ENCODE measurements around the gene CAVIN2. TPM values are rescaled to one million over a fixed set of nuclear protein-coding genes. Genes with fewer than 3 reads are reported as not detected.

The CAVIN2 gene
- total RNA-seq, 2 experiments from 2014 or later, result 0.10 TPM; not detected in 1

GRCh38 chr2:191895195-191895594, 48.3 kb upstream of the CAVIN2 start:
- CTCF ChIA-PET (ENCODE audit: unreplicated experiment), result no interaction called here
- no peak overlapping the region for H2AFZ ChIP-seq (ENCODE audit: low read length)
- intact Hi-C loops (cut with micrococcal nuclease; ENCODE audit: unreplicated experiment), result no loop called here
- H3K4me1 ChIP-seq (ENCODE audit: insufficient read depth, low read length, poor library complexity, severe bottlenecking), result no peaks in the 10 kb centered on the region
- H3K27ac ChIP-seq (ENCODE audit: low read depth, low read length, poor library complexity, severe bottlenecking), result no peak overlapping the region
- no peaks in the 10 kb centered on the region for H4K20me1 ChIP-seq (ENCODE audit: insufficient read depth, low read length)
- no peaks in the 10 kb centered on the region for H3K36me3 ChIP-seq (ENCODE audit: insufficient read depth, low read length)
- H3K79me2 ChIP-seq (ENCODE audit: insufficient read depth, low read depth, low read length), result no peaks in the 10 kb centered on the region
- no peaks in the 10 kb centered on the region for H3K9me3 ChIP-seq (ENCODE audit: low read length)
- POLR2A ChIA-PET, result no interaction called here
- H3K4me3 ChIP-seq (ENCODE audit: low read depth, low read length, poor library complexity, severe bottlenecking), result no peak overlapping the region
- no peak overlapping the region for H3K4me2 ChIP-seq (ENCODE audit: low read length)
- no peak for TF ChIP-seq EZH2phosphoT487 (IDR thresholded peaks at IDR 0.05; ENCODE audit: borderline replicate concordance, low read depth, low read length)
- TF ChIP-seq CTCF (conservative IDR thresholded peaks at IDR 0.05; ENCODE audit: low read length), result no peak
- no peak for DNase-seq (ENCODE audit: low spot score)
- BruUV-seq (replicated peaks), result no TSS peak
- no peaks in the 10 kb centered on the region for H3K9me2 ChIP-seq (ENCODE audit: insufficient read depth, low read length)

GRCh38 chr2:191894681-191895147, 47.8 kb upstream of the CAVIN2 start:
- no peaks in the 10 kb centered on the region for H3K9me3 ChIP-seq (ENCODE audit: low read length)
- no peak overlapping the region for H3K4me3 ChIP-seq (ENCODE audit: low read depth, low read length, poor library complexity, severe bottlenecking)
- no TSS peak for BruUV-seq (replicated peaks)
- no peaks in the 10 kb centered on the region for H3K4me1 ChIP-seq (ENCODE audit: insufficient read depth, low read length, poor library complexity, severe bottlenecking)
- no peaks in the 10 kb centered on the region for H3K9me2 ChIP-seq (ENCODE audit: insufficient read depth, low read length)
- no peak overlapping the region for H3K27ac ChIP-seq (ENCODE audit: low read depth, low read length, poor library complexity, severe bottlenecking)
- H4K20me1 ChIP-seq (ENCODE audit: insufficient read depth, low read length), result no peaks in the 10 kb centered on the region
- no peak for DNase-seq (ENCODE audit: low spot score)
- H3K4me2 ChIP-seq (ENCODE audit: low read length), result no peak overlapping the region
- TF ChIP-seq EZH2phosphoT487 (IDR thresholded peaks at IDR 0.05; ENCODE audit: borderline replicate concordance, low read depth, low read length) (no peak), CTCF (conservative IDR thresholded peaks at IDR 0.05; ENCODE audit: low read length) (no peak)
- CTCF ChIA-PET (ENCODE audit: unreplicated experiment), result no interaction called here
- POLR2A ChIA-PET, result no interaction called here
- intact Hi-C loops (cut with micrococcal nuclease; ENCODE audit: unreplicated experiment), result no loop called here
- H3K36me3 ChIP-seq (ENCODE audit: insufficient read depth, low read length), result no peaks in the 10 kb centered on the region
- no peak overlapping the region for H2AFZ ChIP-seq (ENCODE audit: low read length)
- H3K79me2 ChIP-seq (ENCODE audit: insufficient read depth, low read depth, low read length), result no peaks in the 10 kb centered on the region

- Histone ChIP-seq H3K9me2 (ENCODE audit: insufficient read depth, low read length) (no peaks in the 10 kb centered on the region), H2AFZ (ENCODE audit: low read length) (no peak overlapping the region), H3K9me3 (ENCODE audit: low read length) (no peaks in the 10 kb centered on the region), H3K4me3 (ENCODE audit: low read depth, low read length, poor library complexity, severe bottlenecking) (no peak overlapping the region), H4K20me1 (ENCODE audit: insufficient read depth, low read length) (no peaks in the 10 kb centered on the region), H3K4me1 (ENCODE audit: insufficient read depth, low read length, poor library complexity, severe bottlenecking) (no peaks in the 10 kb centered on the region), H3K36me3 (ENCODE audit: insufficient read depth, low read length) (no peaks in the 10 kb centered on the region), H3K27ac (ENCODE audit: low read depth, low read length, poor library complexity, severe bottlenecking) (no peak overlapping the region), H3K4me2 (ENCODE audit: low read length) (no peak overlapping the region), H3K79me2 (ENCODE audit: insufficient read depth, low read depth, low read length) (no peaks in the 10 kb centered on the region)
- DNase-seq (ENCODE audit: low spot score), result no peak
- BruUV-seq (replicated peaks), result no TSS peak
- POLR2A ChIA-PET, result no interaction called here
- intact Hi-C loops (cut with micrococcal nuclease; ENCODE audit: unreplicated experiment), result no loop called here
- TF ChIP-seq EZH2phosphoT487 (IDR thresholded peaks at IDR 0.05; ENCODE audit: borderline replicate concordance, low read depth, low read length) (no peak), CTCF (conservative IDR thresholded peaks at IDR 0.05; ENCODE audit: low read length) (no peak)
- CTCF ChIA-PET (ENCODE audit: unreplicated experiment), result no interaction called here
Observed at GRCh38 chr2:191892391-191892790, 45.5 kb upstream of the CAVIN2 start.

Measured in OCI-LY7 (cell line).